Upper lobe of left lung (tissue), 6 donors: ENCODE results near the gene DCAF6. TPM values are rescaled to one million over a fixed set of nuclear protein-coding genes. Genes with fewer than 3 reads are reported as not detected.

Experiments used
- ATAC-seq, 2 donors: fragments of 200-7000 bp; cut with Tn5 transposase; one replicate each; pipeline ENCODE4 v1.9.1; 2022; ENCODE audit warnings: mild to moderate bottlenecking in 2 of 2, moderate library complexity in 2 of 2; ENCODE audit not compliant: low FRiP score in 2 of 2
- DNase-seq, 2 donors: peaks; one replicate each; pipeline ENCODE4 v3.0.0-alpha.2; 2019 to 2020
- H3K27ac ChIP-seq, 4 donors: fragments of 200-600 bp; sonication (generic); one replicate each; pipeline ENCODE4 v1.5.1; 2016 to 2019
- H3K27me3 ChIP-seq, 4 donors: fragments of 200-600 bp; sonication (generic); one replicate each; pipeline ENCODE4 v1.5.1; 2017 to 2019
- H3K36me3 ChIP-seq, 4 donors: fragments of 200-600 bp; sonication (generic); one replicate each; pipeline ENCODE4 v1.5.1; 2016 to 2019
- H3K4me1 ChIP-seq, 4 donors: fragments of 200-600 bp; sonication (generic); one replicate each; pipeline ENCODE4 v1.5.1; 2018 to 2019
- H3K4me3 ChIP-seq, 4 donors: fragments of 200-600 bp; sonication (generic); one replicate each; pipeline ENCODE4 v1.5.1; 2017 to 2019; ENCODE audit warnings: mild to moderate bottlenecking in 2 of 4, moderate library complexity in 1 of 4
- H3K9me3 ChIP-seq, 4 donors: fragments of 200-600 bp; sonication (generic); one replicate each; pipeline ENCODE4 v1.5.1; 2018 to 2019
- CTCF ChIP-seq, 6 experiments: fragments of 450-650 bp in 4 of 6; fragments of 200-600 bp in 2 of 6; sonication (generic) in 2 of 6; IDR thresholded peaks; one replicate each; pipeline ENCODE4 v1.5.1; 2016 to 2019; ENCODE audit warnings: antibody characterized with exemption in 6 of 6
- EP300 ChIP-seq, 4 donors: sonication (generic); formaldehyde crosslinking; IDR thresholded peaks; one replicate each; pipeline ENCODE4 v1.5.1; 2017; ENCODE audit warnings: antibody characterized with exemption in 4 of 4, control low read depth in 2 of 4
- POLR2A ChIP-seq, 4 donors: fragments of 450-650 bp; IDR thresholded peaks; one replicate each; pipeline ENCODE4 v1.5.1; 2016 to 2017; ENCODE audit warnings: antibody characterized with exemption in 4 of 4, mild to moderate bottlenecking in 2 of 4
- POLR2AphosphoS5 ChIP-seq, 2 donors: sonication (generic); formaldehyde crosslinking; IDR thresholded peaks; one replicate each; pipeline ENCODE4 v1.5.1; 2017; ENCODE audit warnings: antibody characterized with exemption in 2 of 2
- whole genome bisulfite sequencing, 2 donors: methylation state at CpG; one replicate each; pipeline ENCODE4 v1.1.5; 2017 to 2018; 5-methylcytosine and 5-hydroxymethylcytosine counted together
- total RNA-seq, 6 donors: library from RNA; depleted of rRNA in 4 of 6; stranded (reverse); fragments of >200 nt in 4 of 6; gene quantifications; one replicate each; pipeline versions ENCODE4 v1.1.0 to v1.2.1, GENCODE V29; 2016 to 2021
- donor health status: DM: no; HTN: no; CAD: no; lungs with moderate emphysema.
- donor health status: DM: no; HTN: yes; CAD: no; lungs with severe emphysema.

The DCAF6 gene
- total RNA-seq, 6 donors from 2014 or later, result 37.5 to 110 (median 55.5) TPM

GRCh38 chr1:168019407-168019806 lies 82.9 kb downstream of the DCAF6 start:
- Histone ChIP-seq H3K27me3 (no peaks in the 10 kb centered on the region), H3K9me3 (no peaks in the 10 kb centered on the region), H3K4me3 (no peak overlapping the region), H3K36me3 (peaks cover 0 to 52% (median 14%) of the 10 kb centered on the region in 4 donors), H3K27ac (no peak overlapping the region), H3K4me1 (no peaks in the 10 kb centered on the region)
- TF ChIP-seq CTCF (IDR thresholded peaks at IDR 0.05), result no peak
- TF ChIP-seq POLR2AphosphoS5 (IDR thresholded peaks at IDR 0.05), result no peak
- TF ChIP-seq POLR2A (IDR thresholded peaks at IDR 0.05), result no peak
- DNase-seq (no peak), ATAC-seq (no peak)
- 87 to 88% methylated on average over 1 of the region's 1 CpG for WGBS, 2 donors

- peak overlapping the region in 1 of 4 donors; percentile 35 for H3K27ac ChIP-seq
- 75 to 86% methylated on average over 5 of the region's 5 CpGs for WGBS, 2 donors
Observed at GRCh38 chr1:168031198-168031597, 94.7 kb downstream of the DCAF6 start.

GRCh38 chr1:168031627-168032026 lies 95.1 kb downstream of the DCAF6 start:
- WGBS, 2 donors, result 87 to 88% methylated on average over 4 of the region's 4 CpGs
- DNase-seq (no peak), ATAC-seq (no peak)
- Histone ChIP-seq H3K4me3 (no peak overlapping the region), H3K9me3 (no peaks in the 10 kb centered on the region), H3K27ac (peak overlapping the region in 1 of 4 donors; percentile 35), H3K27me3 (no peaks in the 10 kb centered on the region), H3K36me3 (peaks cover 0 to 7% (median 0%) of the 10 kb centered on the region in 4 donors), H3K4me1 (no peaks in the 10 kb centered on the region)
- TF ChIP-seq CTCF (IDR thresholded peaks at IDR 0.05) (no peak), POLR2AphosphoS5 (IDR thresholded peaks at IDR 0.05) (no peak), EP300 (IDR thresholded peaks at IDR 0.05) (no peak), POLR2A (IDR thresholded peaks at IDR 0.05) (no peak)

More at GRCh38 chr1:168031198-168031597, 94.7 kb downstream of the DCAF6 start:
- peaks cover 0 to 8% (median 0%) of the 10 kb centered on the region in 4 donors for H3K36me3 ChIP-seq
- ATAC-seq, result no peak
- no peaks in the 10 kb centered on the region for H3K4me1 ChIP-seq
- no peaks in the 10 kb centered on the region for H3K27me3 ChIP-seq
- no peak overlapping the region for H3K4me3 ChIP-seq
- H3K9me3 ChIP-seq, result no peaks in the 10 kb centered on the region
- no peak for TF ChIP-seq CTCF (IDR thresholded peaks at IDR 0.05)
- TF ChIP-seq EP300 (IDR thresholded peaks at IDR 0.05), result no peak
- TF ChIP-seq POLR2A (IDR thresholded peaks at IDR 0.05), result no peak
- no peak for TF ChIP-seq POLR2AphosphoS5 (IDR thresholded peaks at IDR 0.05)
- DNase-seq, result no peak

- no peaks in the 10 kb centered on the region for H3K4me1 ChIP-seq
- no peaks in the 10 kb centered on the region for H3K27me3 ChIP-seq
- no peaks in the 10 kb centered on the region for H3K9me3 ChIP-seq
- TF ChIP-seq EP300 (IDR thresholded peaks at IDR 0.05), result no peak
- TF ChIP-seq POLR2A (IDR thresholded peaks at IDR 0.05), result no peak
- TF ChIP-seq POLR2AphosphoS5 (IDR thresholded peaks at IDR 0.05), result no peak
- TF ChIP-seq CTCF (IDR thresholded peaks at IDR 0.05), result no peak
- DNase-seq (no peak), ATAC-seq (peak in 1 of 2 donors; percentile 40)
- H3K4me3 ChIP-seq, result no peak overlapping the region
- H3K27ac ChIP-seq, result no peak overlapping the region
- H3K36me3 ChIP-seq, result peaks cover 0 to 3% (median 0%) of the 10 kb centered on the region in 4 donors
- 71 to 86% methylated on average over 1 of the region's 1 CpG for WGBS, 2 donors
Observed at GRCh38 chr1:168032029-168032428, 95.5 kb downstream of the DCAF6 start.

GRCh38 chr1:168035345-168035744 lies 98.9 kb downstream of the DCAF6 start:
- ATAC-seq, result no peak
- no peaks in the 10 kb centered on the region for H3K36me3 ChIP-seq
- no peaks in the 10 kb centered on the region for H3K27me3 ChIP-seq
- DNase-seq, result no peak
- no peaks in the 10 kb centered on the region for H3K4me1 ChIP-seq
- no peak for TF ChIP-seq CTCF (IDR thresholded peaks at IDR 0.05)
- TF ChIP-seq POLR2AphosphoS5 (IDR thresholded peaks at IDR 0.05), result no peak
- TF ChIP-seq EP300 (IDR thresholded peaks at IDR 0.05), result no peak
- no peak for TF ChIP-seq POLR2A (IDR thresholded peaks at IDR 0.05)
- no peak overlapping the region for H3K4me3 ChIP-seq
- WGBS, 2 donors, result 86 to 90% methylated on average over 5 of the region's 5 CpGs
- H3K27ac ChIP-seq, result no peak overlapping the region
- no peaks in the 10 kb centered on the region for H3K9me3 ChIP-seq
